DOHH2 (cell line): ENCODE measurements around the gene TNP1.

Experiments
- H3F3A ChIP-seq: fragments of 200-600 bp; sonication (generic), shearing (Covaris generic); 2 replicates; pipeline ENCODE4 v1.6.0; 2016; ENCODE audit warnings: antibody characterized with exemption, mild to moderate bottlenecking; ENCODE audit not compliant: control insufficient read depth, insufficient read depth
- H3K27ac ChIP-seq: fragments of 200-600 bp; sonication (generic); 2 replicates; pipeline ENCODE4 v1.5.1; 2014; ENCODE audit warnings: low read depth, mild to moderate bottlenecking, low read length, moderate library complexity
- H3K27me3 ChIP-seq: fragments of 200-600 bp; sonication (generic); 2 replicates; pipeline ENCODE4 v1.6.1; 2014; ENCODE audit warnings: mild to moderate bottlenecking, low read length, mixed read lengths; ENCODE audit not compliant: control insufficient read depth
- H3K36me3 ChIP-seq: fragments of 200-600 bp; sonication (generic); 2 replicates; pipeline ENCODE4 v1.6.1; 2014; ENCODE audit warnings: mild to moderate bottlenecking, low read length, moderate library complexity, mixed read lengths; ENCODE audit not compliant: control insufficient read depth
- H3K4me1 ChIP-seq: fragments of 200-600 bp; sonication (generic); 2 replicates; pipeline ENCODE4 v1.6.1; 2014; ENCODE audit warnings: mild to moderate bottlenecking, low read length, mixed read lengths; ENCODE audit not compliant: control insufficient read depth
- H3K4me2 ChIP-seq: fragments of 200-600 bp; sonication (generic); 2 replicates; pipeline ENCODE4 v1.6.0; 2014; ENCODE audit warnings: mild to moderate bottlenecking, low read length, moderate library complexity
- H3K4me3 ChIP-seq: fragments of 200-600 bp; sonication (generic); 2 replicates; pipeline ENCODE4 v1.5.1; 2014; ENCODE audit warnings: mild to moderate bottlenecking, low read length, mixed read lengths
- H3K79me2 ChIP-seq: fragments of 200-600 bp; sonication (generic); 2 replicates; pipeline ENCODE4 v1.6.1; 2014; ENCODE audit warnings: mild to moderate bottlenecking, low read length, mixed read lengths; ENCODE audit not compliant: control insufficient read depth
- H3K9me2 ChIP-seq: fragments of 200-600 bp; sonication (generic); replicated peaks from 2 replicates; pipeline ENCODE4 v1.6.1; 2014; ENCODE audit warnings: mild to moderate bottlenecking, low read length, mixed read lengths; ENCODE audit not compliant: control insufficient read depth
- H3K9me3 ChIP-seq: fragments of 200-600 bp; sonication (generic); 2 replicates; pipeline ENCODE4 v1.6.1; 2014; ENCODE audit warnings: antibody characterized with exemption, low read length, mixed read lengths; ENCODE audit not compliant: control insufficient read depth, insufficient read depth
- H4K20me1 ChIP-seq: fragments of 200-600 bp; sonication (generic); 2 replicates; pipeline ENCODE4 v1.6.0; 2014; ENCODE audit warnings: low read depth, mild to moderate bottlenecking, antibody characterized with exemption, low read length, moderate library complexity; ENCODE audit not compliant: control insufficient read depth, insufficient read depth
- EZH2phosphoT487 ChIP-seq: fragments of 200-600 bp; sonication (generic); IDR thresholded peaks from 2 replicates; pipeline ENCODE4 v1.6.1; 2017; ENCODE audit warnings: borderline replicate concordance, mild to moderate bottlenecking, antibody characterized with exemption, low read length, moderate library complexity, mixed read lengths
- TF ChIP-seq, protein P1 (sequence below): fragments of 200-600 bp; sonication (generic); IDR thresholded peaks from one replicate; pipeline ENCODE4 v1.5.1; 2014; ENCODE audit warnings: antibody characterized with exemption, mild to moderate bottlenecking, low read depth, low read length; ENCODE audit not compliant: poor library complexity, severe bottlenecking

Gene TNP1

DNA sequence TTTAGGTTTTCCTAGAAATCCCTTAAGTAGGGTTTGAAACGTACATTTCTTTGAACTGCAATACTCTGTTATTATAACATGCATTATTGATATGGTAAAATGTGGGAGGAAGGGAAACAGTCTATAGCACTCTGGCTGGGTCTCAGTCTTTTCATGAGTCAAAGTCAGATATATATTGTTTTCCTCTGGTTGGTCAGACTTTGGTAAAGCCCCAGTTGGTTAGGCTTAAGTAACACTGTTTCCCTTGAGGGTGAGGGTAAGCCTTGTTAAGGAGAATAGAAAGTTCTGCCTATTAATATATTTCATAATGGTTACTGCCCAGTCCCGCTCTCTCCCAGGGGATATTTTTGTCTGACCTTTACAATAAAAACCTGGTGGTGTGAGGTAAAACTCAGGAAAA lies 44.7 kb upstream of the TNP1 start:
- H3K9me2 ChIP-seq, result no peaks in the 10 kb centered on the region
- H3K4me1 ChIP-seq, result no peaks in the 10 kb centered on the region
- H3K36me3 ChIP-seq, result no peaks in the 10 kb centered on the region
- H3K27me3 ChIP-seq, result 0 out of 2 replicates have a peak, but pooled peaks cover 2% of the 10 kb centered on the region
- no peaks in the 10 kb centered on the region for H4K20me1 ChIP-seq
- no peaks in the 10 kb centered on the region; the same call in 1 of the 2 replicates for H3K9me3 ChIP-seq
- no peak overlapping the region for H3K4me3 ChIP-seq
- no peaks in the 10 kb centered on the region for H3K79me2 ChIP-seq
- no peak overlapping the region for H3K27ac ChIP-seq
- TF ChIP-seq EZH2phosphoT487, result no peak
- TF ChIP-seq, protein P1, sequence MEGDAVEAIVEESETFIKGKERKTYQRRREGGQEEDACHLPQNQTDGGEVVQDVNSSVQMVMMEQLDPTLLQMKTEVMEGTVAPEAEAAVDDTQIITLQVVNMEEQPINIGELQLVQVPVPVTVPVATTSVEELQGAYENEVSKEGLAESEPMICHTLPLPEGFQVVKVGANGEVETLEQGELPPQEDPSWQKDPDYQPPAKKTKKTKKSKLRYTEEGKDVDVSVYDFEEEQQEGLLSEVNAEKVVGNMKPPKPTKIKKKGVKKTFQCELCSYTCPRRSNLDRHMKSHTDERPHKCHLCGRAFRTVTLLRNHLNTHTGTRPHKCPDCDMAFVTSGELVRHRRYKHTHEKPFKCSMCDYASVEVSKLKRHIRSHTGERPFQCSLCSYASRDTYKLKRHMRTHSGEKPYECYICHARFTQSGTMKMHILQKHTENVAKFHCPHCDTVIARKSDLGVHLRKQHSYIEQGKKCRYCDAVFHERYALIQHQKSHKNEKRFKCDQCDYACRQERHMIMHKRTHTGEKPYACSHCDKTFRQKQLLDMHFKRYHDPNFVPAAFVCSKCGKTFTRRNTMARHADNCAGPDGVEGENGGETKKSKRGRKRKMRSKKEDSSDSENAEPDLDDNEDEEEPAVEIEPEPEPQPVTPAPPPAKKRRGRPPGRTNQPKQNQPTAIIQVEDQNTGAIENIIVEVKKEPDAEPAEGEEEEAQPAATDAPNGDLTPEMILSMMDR, result no peak
- H3K4me2 ChIP-seq, result no peak overlapping the region
- no peaks in the 10 kb centered on the region for H3F3A ChIP-seq

- Histone ChIP-seq H3K27ac (no peak overlapping the region), H3K4me1 (no peaks in the 10 kb centered on the region), H4K20me1 (no peaks in the 10 kb centered on the region), H3K36me3 (no peaks in the 10 kb centered on the region), H3F3A (no peaks in the 10 kb centered on the region), H3K79me2 (no peaks in the 10 kb centered on the region), H3K4me3 (no peak overlapping the region), H3K4me2 (no peak overlapping the region), H3K9me3 (no peaks in the 10 kb centered on the region; the same call in 1 of the 2 replicates), H3K9me2 (no peaks in the 10 kb centered on the region), H3K27me3 (0 out of 2 replicates have a peak, but pooled peaks cover 2% of the 10 kb centered on the region)
- no peak for TF ChIP-seq EZH2phosphoT487
- TF ChIP-seq, protein P1, result no peak
Observed at GRCh38 chr2:216903470-216903869, 43.6 kb upstream of the TNP1 start.

- H4K20me1 ChIP-seq, result no peaks in the 10 kb centered on the region
- no peaks in the 10 kb centered on the region for H3K79me2 ChIP-seq
- peaks cover 4% of the 10 kb centered on the region; the same call in 1 of the 2 replicates for H3K27me3 ChIP-seq
- H3K4me3 ChIP-seq, result no peak overlapping the region
- no peaks in the 10 kb centered on the region for H3K9me2 ChIP-seq
- H3K9me3 ChIP-seq, result no peaks in the 10 kb centered on the region; the same call in 1 of the 2 replicates
- no peaks in the 10 kb centered on the region for H3F3A ChIP-seq
- no peak overlapping the region for H3K4me2 ChIP-seq
- no peaks in the 10 kb centered on the region for H3K4me1 ChIP-seq
- no peaks in the 10 kb centered on the region for H3K36me3 ChIP-seq
- no peak overlapping the region for H3K27ac ChIP-seq
- TF ChIP-seq, protein P1, result no peak
- TF ChIP-seq EZH2phosphoT487, result no peak
Observed at GRCh38 chr2:216901273-216901672, 41.4 kb upstream of the TNP1 start.
